Activated gamma-delta T cell (primary cell): ENCODE data around the gene RNLS.

Experiments
- DNase-seq: peaks from one replicate; lab custom pipeline; 2025; lab: John Stamatoyannopoulos, UW

RNLS gene

DNA sequence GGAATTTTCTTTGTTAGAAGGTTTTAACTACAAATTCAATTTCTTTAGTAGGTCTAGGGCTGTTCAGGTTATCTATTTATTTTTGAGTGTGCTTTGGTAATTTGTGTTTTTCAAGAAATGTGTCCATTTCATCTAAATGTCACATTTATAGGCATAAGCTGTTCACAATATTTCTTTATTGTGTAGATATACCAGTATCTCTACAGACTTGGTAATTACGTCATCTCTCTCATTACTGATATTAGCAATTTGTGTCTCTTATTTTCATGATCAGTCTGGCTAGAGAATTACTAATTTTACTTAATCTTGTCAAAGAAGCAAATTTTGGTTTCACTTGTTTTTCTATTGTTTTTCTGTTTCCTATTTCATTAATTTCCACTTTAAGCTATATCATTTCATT lies 152.0 kb downstream of the RNLS start:
- no peak for DNase-seq

DNA sequence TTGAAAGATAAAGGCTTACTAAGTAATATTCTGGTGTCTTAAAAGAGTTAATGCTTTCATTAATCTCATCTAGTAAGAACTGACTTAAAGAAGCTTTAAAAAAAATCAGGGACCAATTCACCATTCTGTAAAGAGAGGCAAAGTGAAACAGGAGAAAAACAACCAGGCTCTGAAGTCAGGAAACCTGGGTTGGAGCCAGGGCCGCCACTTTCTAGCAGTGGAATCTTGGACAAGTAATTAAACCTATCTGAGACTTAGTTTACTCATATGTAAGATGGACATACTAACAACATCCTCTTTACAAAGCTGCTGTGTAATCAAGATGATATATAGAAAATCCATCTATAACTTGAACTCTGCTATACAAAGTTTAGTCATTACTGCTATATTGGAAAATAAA lies 154.1 kb downstream of the RNLS start:
- DNase-seq, result no peak

DNA sequence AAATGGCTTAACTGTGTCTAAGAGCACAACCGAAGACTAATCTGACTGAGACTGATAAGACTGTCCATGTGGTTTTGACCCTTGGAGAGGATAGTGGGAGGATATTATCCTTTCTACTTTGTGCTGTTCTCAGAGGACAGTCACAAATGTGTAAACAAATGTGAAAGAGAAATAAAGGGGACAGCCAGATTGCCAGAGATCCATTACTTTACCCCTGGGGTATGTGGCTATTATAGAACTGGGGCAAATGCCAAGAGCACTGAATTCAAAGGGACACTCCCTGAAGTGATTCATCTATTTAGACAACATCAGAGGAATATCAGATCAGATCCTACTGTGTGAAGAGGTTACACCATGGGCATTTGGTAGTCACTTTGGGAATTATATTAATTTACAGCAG lies 154.7 kb downstream of the RNLS start:
- no peak for DNase-seq

DNA sequence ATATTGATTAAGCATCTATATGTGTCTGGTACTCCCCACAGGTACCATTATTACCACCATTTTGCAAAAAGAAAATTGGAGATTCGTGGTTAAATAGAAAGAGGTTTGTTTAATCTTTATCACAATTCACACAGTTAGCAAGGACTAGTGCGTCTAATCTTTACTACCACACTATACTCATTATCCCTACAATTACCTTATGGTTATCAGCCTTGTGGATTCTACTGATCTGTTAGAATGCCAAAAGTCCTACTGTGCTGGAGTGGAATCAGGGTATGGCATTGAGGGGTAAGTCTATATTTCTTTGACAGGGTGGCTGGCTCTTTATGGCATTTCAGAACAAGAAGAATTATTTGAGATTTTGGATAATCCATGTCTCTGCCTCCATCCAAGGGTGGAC lies 156.1 kb downstream of the RNLS start:
- no peak for DNase-seq

DNA sequence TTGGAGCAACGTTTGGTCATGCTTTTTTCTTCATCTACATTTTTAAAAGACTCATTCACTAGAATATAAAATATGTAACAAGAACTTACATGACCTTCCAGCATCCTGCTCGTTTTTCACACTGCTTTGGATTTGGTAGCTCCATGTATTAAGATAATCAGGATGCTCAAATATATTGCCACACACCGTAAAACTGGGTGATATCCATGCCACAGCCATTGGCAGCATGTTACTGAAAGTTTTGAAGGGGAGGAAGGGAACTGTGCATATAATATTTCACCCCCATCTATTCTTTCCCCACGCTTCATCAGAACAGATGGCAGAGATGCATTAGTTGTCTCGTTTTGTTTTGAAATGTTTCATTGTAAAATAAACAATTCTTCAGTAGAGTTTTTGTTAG lies 158.2 kb downstream of the RNLS start:
- DNase-seq, result no peak

DNA sequence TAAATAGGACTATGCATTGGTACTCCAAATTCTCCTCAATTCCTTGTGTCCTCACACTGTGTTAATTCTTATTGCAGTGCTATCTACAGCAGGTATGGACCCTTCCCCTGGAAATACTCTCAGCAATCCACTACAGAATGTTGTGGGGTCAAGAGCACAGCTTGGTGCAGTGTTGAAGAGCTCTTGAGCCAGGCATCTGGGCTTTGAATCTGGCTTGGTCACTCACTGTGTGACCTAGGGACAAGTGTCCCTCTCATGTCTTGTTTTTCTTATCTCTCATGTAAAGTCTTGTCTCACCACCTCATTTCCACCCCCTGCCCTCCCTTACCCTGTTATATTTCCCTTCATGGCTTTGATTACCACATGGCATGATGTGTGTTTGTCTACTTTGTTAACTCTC lies 159.4 kb downstream of the RNLS start:
- DNase-seq, result no peak

DNA sequence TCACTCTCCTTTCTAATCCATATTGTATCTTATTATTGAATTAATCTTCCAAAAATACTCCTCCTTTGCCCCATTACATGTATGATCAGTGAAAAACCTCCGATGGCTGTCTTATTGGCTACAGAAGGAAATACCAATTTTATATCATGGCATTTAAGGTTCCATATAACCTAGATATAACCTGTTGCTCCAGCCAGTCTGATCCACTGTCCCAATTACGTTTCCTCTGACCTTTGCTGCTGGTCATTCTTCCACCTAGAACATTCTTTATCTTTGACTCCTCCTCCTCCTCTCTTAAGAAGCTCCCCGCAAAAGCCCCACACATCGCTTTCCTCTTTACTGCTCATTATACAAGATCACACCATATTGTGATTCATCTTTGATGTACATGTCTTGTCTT lies 161.5 kb downstream of the RNLS start:
- no peak for DNase-seq

DNA sequence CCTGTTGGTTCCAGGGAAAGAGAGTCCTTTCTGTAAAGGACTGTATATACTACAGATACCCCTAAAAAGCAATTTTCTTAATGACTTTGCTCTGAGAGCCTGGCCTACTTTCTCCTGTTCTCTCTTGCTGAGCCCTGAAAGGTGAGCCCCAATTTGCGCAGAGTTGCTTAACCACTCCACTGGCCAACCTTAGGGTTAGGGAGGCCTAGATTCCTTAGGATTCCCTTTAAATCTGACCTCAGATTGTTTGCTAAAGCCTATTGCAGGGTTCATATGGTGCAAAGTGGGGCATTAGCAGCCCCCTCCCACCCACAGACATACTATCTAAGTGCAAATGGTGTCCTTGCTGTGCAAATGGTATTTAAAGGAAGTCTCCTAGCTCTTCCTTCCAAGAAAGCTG lies 164.2 kb downstream of the RNLS start:
- no peak for DNase-seq

DNA sequence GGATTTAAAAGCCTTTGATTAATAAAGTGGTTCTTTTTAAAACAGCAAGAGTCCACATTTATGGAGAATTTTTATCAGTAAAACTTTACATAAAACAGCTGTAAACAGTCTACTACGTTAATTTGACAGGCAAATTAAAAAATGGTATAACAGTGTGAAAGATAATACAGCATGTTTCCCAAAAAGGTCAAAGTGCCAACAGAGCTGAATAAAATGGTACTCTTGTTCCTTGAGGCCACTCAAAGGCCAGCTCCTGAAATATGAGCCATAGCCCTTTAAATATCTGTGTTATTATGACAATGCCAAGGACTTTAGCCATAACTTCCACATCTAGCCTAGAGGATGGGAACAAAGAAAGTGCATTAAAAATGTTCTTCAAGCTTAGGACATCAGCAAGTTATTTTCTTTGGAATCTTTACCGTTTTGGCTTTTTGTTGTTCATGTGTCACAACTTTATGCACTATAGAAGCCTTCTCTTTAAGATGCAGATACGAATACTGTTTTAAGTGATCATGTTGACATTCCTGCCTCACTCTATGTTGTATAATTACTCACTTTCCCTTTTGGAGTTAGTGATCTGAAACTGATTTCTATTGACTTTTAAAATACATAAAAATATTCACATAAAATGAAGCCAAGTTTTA lies 165.6 kb downstream of the RNLS start:
- DNase-seq, result no peak

DNA sequence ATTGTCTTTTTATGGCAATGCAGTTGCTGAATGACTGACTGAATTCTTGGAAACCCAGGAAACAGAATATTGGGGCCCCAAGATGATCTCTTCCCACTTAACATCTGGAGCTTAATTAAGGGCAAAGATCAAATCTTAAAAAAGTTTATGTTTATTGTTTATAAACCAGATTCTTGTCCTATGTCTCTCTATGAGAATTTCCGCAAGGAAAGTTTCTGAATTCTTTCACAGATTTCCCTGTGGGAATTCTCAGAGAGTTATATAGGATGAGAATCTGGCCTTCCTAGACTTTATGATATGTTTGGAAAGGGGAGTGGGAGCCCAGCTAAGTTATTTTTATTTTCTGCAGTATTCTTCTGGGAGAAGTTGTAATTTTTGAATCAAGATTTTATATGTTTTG lies 166.3 kb downstream of the RNLS start:
- DNase-seq, result no peak

DNA sequence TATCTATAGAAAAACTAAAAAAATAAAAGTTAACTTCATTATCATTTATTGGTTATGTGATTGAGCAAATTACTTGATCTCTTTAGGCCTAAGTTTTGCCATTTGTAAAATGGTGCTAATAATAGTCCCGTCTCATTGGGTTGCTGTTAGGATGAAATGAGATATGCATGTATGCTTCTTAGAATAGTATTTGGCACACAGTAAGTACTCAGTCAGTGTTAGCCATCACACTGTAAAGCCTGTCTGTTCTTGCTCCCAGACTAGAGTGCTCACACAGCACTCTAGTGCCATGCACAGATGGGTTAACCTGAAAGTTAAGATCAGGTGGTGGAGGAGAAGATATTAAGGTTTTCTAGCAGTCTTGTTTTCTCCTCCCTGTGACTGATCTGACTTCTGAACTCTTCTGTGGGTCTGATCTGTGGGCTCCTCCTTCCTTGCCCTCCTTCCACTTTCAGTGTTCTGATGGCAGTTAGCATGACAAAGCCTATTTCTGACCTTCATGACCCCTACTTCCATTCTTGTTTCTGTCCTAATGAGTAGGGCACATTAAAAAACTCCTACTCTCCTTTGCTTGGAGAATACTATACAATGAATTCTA lies 167.5 kb downstream of the RNLS start:
- DNase-seq, result no peak

DNA sequence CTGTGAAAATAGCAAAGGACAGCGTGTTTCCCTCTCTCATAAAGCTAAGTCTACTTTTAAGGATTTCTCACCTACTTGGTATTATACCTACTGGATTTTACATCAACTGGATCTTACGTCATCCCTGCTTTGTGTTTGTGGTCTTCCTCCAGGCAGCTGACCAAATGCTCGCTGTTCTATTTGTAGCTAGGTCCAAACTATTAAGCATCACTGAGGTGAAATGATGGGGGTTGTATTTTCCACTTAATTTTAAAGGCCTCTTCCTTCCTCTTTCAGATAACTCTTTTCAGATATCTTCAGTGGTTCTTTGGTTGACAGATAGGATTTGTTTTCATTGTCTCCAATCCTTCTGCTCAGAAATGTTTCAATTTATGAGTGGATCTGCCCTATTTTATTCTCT lies 169.7 kb downstream of the RNLS start:
- DNase-seq, result no peak

DNA sequence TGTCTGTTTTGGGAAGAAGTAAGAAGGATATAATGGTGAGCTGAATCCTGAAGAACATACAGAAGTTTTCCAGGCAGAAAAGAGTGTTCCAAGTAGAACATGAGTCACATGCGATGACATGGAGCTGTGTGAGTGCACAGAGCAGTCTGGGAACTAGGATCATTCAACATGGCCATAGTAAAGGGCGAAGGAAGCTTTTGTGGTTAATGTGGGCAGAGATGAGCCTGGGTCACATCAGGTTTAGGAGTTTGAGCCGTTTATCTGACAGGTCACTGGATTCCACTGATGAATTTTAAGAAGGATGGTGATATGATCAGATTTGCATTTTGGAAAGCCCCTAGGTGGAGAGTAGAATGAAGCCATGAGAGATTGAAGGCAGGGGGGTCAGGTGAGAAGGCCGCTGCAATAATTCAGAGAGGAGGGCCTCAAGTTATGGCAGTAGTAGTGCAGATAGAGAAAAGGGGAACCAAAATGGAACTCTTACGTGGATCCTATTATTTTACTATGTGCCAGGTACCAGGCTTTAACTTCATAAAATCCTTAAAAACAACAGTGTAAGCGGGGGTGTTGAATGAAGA lies 171.3 kb downstream of the RNLS start:
- no peak for DNase-seq

DNA sequence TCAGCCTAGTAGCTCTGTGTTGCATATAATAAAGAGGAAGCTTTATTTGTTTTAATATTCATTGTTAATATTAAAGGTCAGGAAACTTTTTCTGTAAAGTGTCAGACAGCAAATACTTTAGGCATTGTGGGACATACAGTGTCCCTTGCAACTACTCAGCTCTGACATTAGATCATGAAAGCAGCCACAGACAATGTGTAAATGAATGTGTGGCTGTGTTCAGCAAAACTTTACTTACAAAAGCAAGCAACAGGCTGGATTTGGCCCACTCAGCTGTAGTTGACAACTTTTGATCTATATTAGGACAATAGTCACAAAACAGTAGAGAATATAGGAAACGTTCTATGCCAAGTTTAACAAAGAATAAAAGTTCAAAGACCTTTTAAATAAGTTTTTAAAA lies 173.3 kb downstream of the RNLS start:
- no peak for DNase-seq

DNA sequence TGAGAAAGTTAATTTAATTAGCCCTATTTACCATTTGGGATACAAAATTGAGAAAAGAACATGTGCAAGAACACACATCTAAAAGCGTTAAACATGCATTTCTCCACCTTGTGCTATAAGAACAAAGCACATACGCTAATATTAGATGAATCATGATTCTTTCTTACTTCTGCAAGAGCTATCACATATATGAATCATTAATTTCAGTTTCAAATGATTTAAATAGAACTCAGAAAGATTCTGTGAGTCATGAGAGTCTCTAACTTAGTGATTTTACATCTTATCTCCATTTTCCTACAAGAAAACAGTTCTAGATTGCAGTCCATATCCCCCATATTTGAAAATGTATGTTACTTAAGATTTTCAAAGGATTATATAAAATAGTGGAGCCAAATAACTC lies 173.9 kb downstream of the RNLS start:
- DNase-seq, result no peak

DNA sequence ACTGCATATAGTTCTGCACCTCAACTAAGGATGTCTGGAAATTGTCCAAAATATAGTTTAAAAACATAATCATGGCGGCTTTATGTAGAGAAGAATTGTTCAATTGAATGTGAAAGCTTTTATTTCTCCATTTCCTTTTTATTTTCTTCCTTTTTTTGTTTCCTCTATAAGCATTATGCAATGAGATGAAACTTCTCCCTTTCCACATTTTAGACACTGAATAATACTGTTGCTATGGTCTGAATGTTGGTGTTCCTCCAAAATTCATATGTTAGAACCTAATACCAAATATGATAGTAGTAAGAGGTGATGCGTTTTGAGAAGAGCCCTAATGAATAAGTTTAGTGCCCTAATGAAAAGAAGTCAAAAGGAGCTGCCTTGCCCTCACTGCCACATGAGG lies 175.0 kb downstream of the RNLS start:
- no peak for DNase-seq

DNA sequence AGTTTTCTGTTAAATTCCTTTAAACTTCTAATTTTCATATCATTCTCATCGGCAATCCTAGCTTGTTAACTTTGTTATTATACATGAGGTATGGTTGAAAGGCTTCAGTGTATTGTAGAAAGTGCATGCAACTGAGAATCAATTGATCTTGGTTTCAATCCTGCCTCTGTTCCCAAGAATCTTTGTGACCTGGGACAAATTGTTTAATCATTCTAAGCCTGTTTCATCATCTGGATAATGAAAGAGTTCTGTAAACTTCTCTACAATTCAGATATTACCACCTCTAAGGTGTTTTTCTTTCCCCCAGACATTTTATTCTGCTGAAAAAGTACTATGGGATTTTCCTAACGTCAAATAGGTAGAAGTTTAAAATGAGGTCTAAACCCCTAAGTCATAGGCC lies 179.0 kb downstream of the RNLS start:
- no peak for DNase-seq

DNA sequence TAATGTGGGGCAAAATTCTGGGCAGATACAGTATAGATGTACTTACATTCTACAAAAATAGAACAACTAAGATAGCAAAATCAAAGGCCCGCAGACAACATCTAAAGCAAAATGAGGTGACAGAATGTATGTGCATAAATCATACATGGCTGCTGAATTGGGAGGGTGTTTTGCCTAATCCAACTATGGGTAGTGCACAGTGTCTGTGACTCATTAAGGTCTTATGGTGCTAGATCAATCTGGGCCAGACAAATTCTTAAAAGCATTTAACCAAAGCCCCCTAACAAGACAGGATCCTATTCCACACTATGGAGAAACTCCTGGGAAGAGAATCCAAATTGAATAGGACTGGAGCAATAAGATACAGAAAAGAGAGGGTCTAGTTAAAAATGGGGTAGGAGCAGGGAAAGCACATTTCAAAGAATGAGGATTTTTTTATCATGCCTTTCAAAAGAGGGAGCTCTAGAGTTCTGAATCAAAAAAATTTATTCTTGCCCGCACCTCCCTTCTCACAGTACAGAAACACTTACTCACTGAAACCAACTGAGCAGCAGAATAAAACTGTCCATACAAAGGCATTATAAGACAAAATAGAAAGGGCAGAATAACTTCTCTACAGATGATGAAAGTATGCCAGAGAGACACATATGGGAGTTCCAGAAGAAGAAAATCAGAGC lies 181.3 kb downstream of the RNLS start:
- no peak for DNase-seq

DNA sequence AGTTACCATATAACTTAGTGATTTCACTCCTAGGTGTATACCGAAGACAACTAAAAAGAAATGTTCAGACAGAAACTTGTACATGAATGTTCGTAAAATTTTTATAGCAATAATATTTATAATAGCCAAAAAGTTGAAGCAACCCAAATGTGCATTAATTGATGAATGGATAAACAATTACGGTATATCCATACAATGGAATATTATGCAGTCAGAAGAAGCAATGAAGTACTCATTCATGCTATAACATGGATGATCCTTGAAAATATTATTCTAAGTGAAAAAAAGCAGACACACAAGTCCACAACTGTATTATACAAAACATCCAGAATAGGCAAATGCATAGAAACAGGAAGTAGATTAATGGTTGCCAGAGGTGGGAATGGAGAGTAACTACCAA lies 183.9 kb downstream of the RNLS start:
- no peak for DNase-seq

DNA sequence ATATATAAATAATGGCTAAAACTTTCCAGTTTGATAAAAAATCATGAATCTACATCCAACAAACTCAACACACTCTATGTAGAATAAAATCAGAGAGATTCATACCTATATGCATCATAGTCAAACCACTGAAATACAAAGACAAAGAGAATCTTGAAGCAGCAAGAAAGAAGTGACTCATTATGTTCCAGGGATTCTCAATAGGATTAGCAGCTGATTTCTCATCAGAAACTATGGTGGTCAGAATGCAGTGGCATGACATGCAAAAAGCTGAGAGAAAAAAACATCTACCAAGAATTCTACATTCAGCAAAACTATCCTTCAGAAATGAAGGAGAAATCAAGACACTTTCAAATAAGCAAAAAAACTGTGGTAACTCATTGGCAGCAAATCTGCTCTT lies 187.4 kb downstream of the RNLS start:
- DNase-seq, result no peak

DNA sequence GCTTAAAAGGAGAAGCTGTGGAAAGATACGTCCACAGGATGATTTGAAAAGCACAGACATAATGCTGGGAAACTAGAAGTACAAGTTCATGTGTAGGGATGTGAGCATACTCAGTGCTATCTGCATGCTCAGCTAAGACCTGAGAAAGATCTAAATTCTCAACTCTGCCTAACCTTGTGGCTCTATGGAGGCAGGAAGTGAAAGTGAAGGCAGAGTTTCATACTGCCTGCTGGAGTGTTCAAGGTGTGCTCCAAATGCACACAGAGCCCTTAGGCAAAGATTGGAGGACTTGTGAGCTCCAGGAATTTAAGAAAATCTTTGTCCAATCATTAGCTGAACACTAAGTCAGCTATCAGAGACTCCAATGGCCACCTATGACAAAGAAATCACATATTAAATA lies 190.9 kb downstream of the RNLS start:
- DNase-seq, result no peak

DNA sequence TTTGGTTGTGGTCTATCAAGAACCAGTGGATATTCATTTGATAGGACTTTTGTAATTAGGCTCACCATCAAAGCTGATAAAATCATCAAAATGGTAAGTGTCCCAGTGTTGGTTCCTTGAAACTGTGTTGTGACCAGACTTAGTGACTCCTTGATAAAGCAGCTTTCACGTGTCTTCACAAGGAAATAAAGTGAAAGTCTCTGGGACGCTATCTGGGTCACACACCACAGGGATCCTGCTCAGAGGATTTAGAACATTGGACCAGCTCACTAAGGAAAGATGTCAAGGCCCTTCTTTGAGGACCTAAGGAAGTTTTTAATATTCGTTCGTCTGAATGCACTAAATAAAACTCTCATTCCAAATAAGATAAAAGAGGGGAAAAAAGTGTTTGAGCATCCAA lies 193.1 kb downstream of the RNLS start:
- no peak for DNase-seq

DNA sequence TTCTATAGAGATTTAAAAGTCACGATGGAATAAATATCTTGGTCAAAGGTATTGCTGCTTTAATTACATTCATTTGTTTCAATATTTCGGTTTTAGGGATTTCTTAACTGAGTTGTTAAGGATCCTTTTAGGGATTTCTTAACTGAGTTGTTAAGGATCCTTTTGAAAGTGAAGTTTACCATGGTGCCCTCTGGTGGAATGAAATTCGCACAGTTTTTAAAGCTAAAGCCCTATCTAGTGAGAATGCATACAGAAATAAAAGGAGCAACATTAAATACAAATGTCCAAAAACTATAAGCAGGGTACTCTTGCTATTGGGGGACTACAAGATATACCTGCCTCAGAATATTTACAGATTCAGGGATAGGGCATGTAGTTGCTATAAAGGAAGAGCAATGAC lies 193.7 kb downstream of the RNLS start:
- no peak for DNase-seq
